ENCODE results near the gene PADI2.

GRCh38 chr1:17099616-17100340 lies 19.5 kb downstream of the PADI2 start:
- no peak for TF ChIP-seq POLR2A (IDR thresholded peaks at IDR 0.05)
- no peak for TF ChIP-seq EP300 (IDR thresholded peaks at IDR 0.05)

Data from tibial nerve (tissue), 3 donors.